Glutamatergic neuron (in vitro differentiated cells): ENCODE data around the gene ITK. TPM values are rescaled to one million over a fixed set of nuclear protein-coding genes. Genes with fewer than 3 reads are reported as not detected.

ENCODE experiments used
- DNase-seq: peaks from one replicate; pipeline ENCODE4 v3.0.0; 2022
- H3K27ac Mint-ChIP-seq: one replicate; pipeline ENCODE4 v1.8.0; 2020; ENCODE audit warnings: mild to moderate bottlenecking, mixed read lengths, inconsistent platforms; ENCODE audit not compliant: unreplicated experiment
- H3K27me3 Mint-ChIP-seq: one replicate; pipeline ENCODE4 v1.8.0; 2020; ENCODE audit warnings: mild to moderate bottlenecking, moderate library complexity, mixed read lengths, inconsistent platforms; ENCODE audit not compliant: unreplicated experiment
- H3K36me3 Mint-ChIP-seq: one replicate; pipeline ENCODE4 v1.8.0; 2020; ENCODE audit warnings: mild to moderate bottlenecking, mixed read lengths, inconsistent platforms; ENCODE audit not compliant: unreplicated experiment
- H3K4me1 Mint-ChIP-seq: one replicate; pipeline ENCODE4 v1.8.0; 2020; ENCODE audit warnings: mild to moderate bottlenecking, low read depth, mixed read lengths, inconsistent platforms; ENCODE audit not compliant: unreplicated experiment
- H3K4me3 Mint-ChIP-seq: one replicate; pipeline ENCODE4 v1.8.0; 2020; ENCODE audit warnings: mild to moderate bottlenecking, mixed read lengths, inconsistent platforms; ENCODE audit not compliant: unreplicated experiment
- H3K9me3 Mint-ChIP-seq: one replicate; pipeline ENCODE4 v1.8.0; 2020; ENCODE audit warnings: mild to moderate bottlenecking, moderate library complexity, mixed read lengths, inconsistent platforms; ENCODE audit not compliant: unreplicated experiment
- total RNA-seq: library from RNA; stranded (reverse); fragmentation: NEBNext Ultra II Directional; extraction: Animal tissue kit (Norgen Biotek cat#: 25700); gene quantifications from one replicate; pipeline ENCODE4 v1.2.1, GENCODE V29; 2021; ENCODE audit not compliant: unreplicated experiment
- TF ChIP-seq, protein P1 (sequence below): fragments of 200-600 bp; sonication (generic); IDR thresholded peaks from one replicate; pipeline ENCODE4 v1.5.0; 2021; ENCODE audit not compliant: partially characterized antibody, unreplicated experiment

Gene ITK
- total RNA-seq, 1 donor from 2014 or later = not detected

- no peak overlapping the region for H3K4me3 Mint-ChIP-seq
Observed at GRCh38 chr5:157290156-157290980, 109.7 kb downstream of the ITK start.

GRCh38 chr5:157290981-157291711 is 110.5 kb downstream of the ITK start:
- no peak overlapping the region for H3K4me3 Mint-ChIP-seq
- DNase-seq = no peak
- no peaks in the 10 kb centered on the region for H3K36me3 Mint-ChIP-seq
- TF ChIP-seq, protein P1, sequence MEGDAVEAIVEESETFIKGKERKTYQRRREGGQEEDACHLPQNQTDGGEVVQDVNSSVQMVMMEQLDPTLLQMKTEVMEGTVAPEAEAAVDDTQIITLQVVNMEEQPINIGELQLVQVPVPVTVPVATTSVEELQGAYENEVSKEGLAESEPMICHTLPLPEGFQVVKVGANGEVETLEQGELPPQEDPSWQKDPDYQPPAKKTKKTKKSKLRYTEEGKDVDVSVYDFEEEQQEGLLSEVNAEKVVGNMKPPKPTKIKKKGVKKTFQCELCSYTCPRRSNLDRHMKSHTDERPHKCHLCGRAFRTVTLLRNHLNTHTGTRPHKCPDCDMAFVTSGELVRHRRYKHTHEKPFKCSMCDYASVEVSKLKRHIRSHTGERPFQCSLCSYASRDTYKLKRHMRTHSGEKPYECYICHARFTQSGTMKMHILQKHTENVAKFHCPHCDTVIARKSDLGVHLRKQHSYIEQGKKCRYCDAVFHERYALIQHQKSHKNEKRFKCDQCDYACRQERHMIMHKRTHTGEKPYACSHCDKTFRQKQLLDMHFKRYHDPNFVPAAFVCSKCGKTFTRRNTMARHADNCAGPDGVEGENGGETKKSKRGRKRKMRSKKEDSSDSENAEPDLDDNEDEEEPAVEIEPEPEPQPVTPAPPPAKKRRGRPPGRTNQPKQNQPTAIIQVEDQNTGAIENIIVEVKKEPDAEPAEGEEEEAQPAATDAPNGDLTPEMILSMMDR = no peak
- no peak overlapping the region for H3K27ac Mint-ChIP-seq
- H3K4me1 Mint-ChIP-seq = no peaks in the 10 kb centered on the region
- H3K9me3 Mint-ChIP-seq = no peaks in the 10 kb centered on the region
- H3K27me3 Mint-ChIP-seq = no peaks in the 10 kb centered on the region

More at GRCh38 chr5:157290156-157290980, 109.7 kb downstream of the ITK start:
- TF ChIP-seq, protein P1 = no peak
- no peak for DNase-seq
- H3K27me3 Mint-ChIP-seq = no peaks in the 10 kb centered on the region
- no peaks in the 10 kb centered on the region for H3K36me3 Mint-ChIP-seq
- no peaks in the 10 kb centered on the region for H3K9me3 Mint-ChIP-seq
- H3K27ac Mint-ChIP-seq = no peak overlapping the region
- H3K4me1 Mint-ChIP-seq = no peaks in the 10 kb centered on the region

DNA sequence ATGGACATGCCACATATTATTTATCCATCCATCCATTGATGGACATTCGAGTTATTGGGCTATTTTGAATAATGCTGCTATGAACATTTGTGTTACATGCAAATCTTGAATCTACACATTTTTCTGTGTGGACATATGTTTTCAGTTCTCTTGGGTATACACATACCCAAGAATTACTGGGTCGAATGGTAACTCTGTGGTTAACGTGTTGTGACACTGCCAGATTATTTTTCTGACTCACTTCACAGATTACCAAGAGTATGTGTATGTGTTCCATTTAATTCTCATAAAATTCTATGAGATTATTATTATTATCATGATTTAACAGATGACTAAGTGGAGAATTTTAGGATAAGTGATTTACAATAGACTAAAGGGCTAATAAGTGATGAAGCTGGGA is 112.0 kb downstream of the ITK start:
- no peak overlapping the region for H3K27ac Mint-ChIP-seq
- no peak overlapping the region for H3K4me3 Mint-ChIP-seq
- H3K27me3 Mint-ChIP-seq = no peaks in the 10 kb centered on the region
- no peaks in the 10 kb centered on the region for H3K36me3 Mint-ChIP-seq
- TF ChIP-seq, protein P1 = no peak
- no peaks in the 10 kb centered on the region for H3K4me1 Mint-ChIP-seq
- H3K9me3 Mint-ChIP-seq = no peaks in the 10 kb centered on the region
- no peak for DNase-seq

- TF ChIP-seq, protein P1 = no peak
- no peak overlapping the region for H3K4me3 Mint-ChIP-seq
Observed at GRCh38 chr5:157294407-157295091, 113.9 kb downstream of the ITK start.

More at GRCh38 chr5:157294407-157295091, 113.9 kb downstream of the ITK start:
- Mint-ChIP-seq H3K27me3 (no peaks in the 10 kb centered on the region), H3K4me1 (no peaks in the 10 kb centered on the region), H3K9me3 (no peaks in the 10 kb centered on the region), H3K27ac (no peak overlapping the region), H3K36me3 (peaks cover 3% of the 10 kb centered on the region)
- DNase-seq = no peak
